ENCODE results near the gene ACTL7A.

DNA sequence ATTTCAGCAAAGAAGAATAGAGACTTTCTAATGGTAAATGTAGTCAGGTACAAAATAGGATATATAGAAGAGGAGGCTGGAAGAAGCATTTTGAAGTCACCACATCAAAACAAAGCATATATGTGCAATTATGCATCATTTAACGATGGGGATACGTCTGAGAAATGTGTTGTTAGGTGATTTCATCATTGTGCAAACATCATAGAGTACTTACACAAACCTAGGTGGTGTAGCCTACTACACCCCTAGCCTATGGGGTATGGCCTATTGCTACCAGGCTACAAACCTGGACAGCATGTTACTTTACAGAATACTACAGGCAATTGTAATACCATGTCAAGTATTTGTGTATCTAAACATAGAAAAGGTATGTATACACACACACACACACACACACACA, 43.4 kb downstream of the ACTL7A start:
- no peak for TF ChIP-seq EZH2 (IDR thresholded peaks at IDR 0.05; ENCODE audit: borderline replicate concordance, low read length)
- TF ChIP-seq CTCF (IDR thresholded peaks at IDR 0.05; ENCODE audit: low read length), result no peak
